Ovary (tissue), 9 donors: ENCODE results near the gene NGEF. TPM values are rescaled to one million over a fixed set of nuclear protein-coding genes. Genes with fewer than 3 reads are reported as not detected.

Experiments
- DNase-seq, 5 donors: peaks; one replicate each; pipeline ENCODE4 v3.0.0-alpha.2; 2019 to 2020
- H3K27ac ChIP-seq, 2 donors: fragments of 200-600 bp; one replicate each; pipeline versions ENCODE4 v1.5.1 to v1.8.0; 2019 to 2022
- H3K27me3 ChIP-seq: fragments of 200-600 bp; one replicate; pipeline ENCODE4 v1.8.0; 2022
- H3K36me3 ChIP-seq: fragments of 200-600 bp; sonication (generic); one replicate; pipeline ENCODE4 v1.5.1; 2019
- H3K4me1 ChIP-seq: one replicate; pipeline ENCODE4 v1.8.1; 2013; ENCODE audit warnings: mild to moderate bottlenecking, moderate library complexity; ENCODE audit not compliant: insufficient read depth
- H3K4me3 ChIP-seq: fragments of 200-600 bp; sonication (generic); one replicate; pipeline ENCODE4 v1.5.1; 2017
- H3K9me3 ChIP-seq, 2 donors: fragments of 200-600 bp in 1 of 2; sonication (generic) in 1 of 2; one replicate each; pipeline versions ENCODE4 v1.5.1 to v1.8.1; 2013 to 2019; ENCODE audit warnings: mild to moderate bottlenecking in 1 of 2, moderate library complexity in 1 of 2
- EP300 ChIP-seq: sonication (generic); formaldehyde crosslinking; IDR thresholded peaks from one replicate; pipeline ENCODE4 v1.6.1; 2017; ENCODE audit warnings: antibody characterized with exemption
- POLR2A ChIP-seq: fragments of 450-650 bp; IDR thresholded peaks from one replicate; pipeline ENCODE4 v1.6.1; 2017; ENCODE audit warnings: antibody characterized with exemption, mild to moderate bottlenecking, moderate library complexity
- WGBS, 3 donors: extraction: QIAGEN DNeasy Blood & Tissue Kit in 1 of 3; methylation state at CpG; one replicate each; pipeline versions ENCODE4 v1.1.5 to v1.1.7; 2013 to 2017; 5-methylcytosine and 5-hydroxymethylcytosine counted together
- intact Hi-C, 4 donors: fragments of 100-400 bp; cut with DNase I; formaldehyde crosslinking; loops; one replicate each; pipeline versions ENCODE4 v1.11.0 to v1.15.1; 2022 to 2023
- polyA plus RNA-seq, 2 donors: library from polyadenylated mRNA; stranded (reverse); fragments of 200-250 nt in 1 of 2; fragments of 350-450 nt in 1 of 2; fragmentation: Illumina TruSeq in 1 of 2; extraction: RNeasy Lipid Tissue Mini Kit (QIAGEN cat#74804) in 1 of 2; gene quantifications; one replicate each; pipeline ENCODE4 v1.2.3, GENCODE V29; 2013 to 2014
- total RNA-seq, 7 donors: library from RNA; depleted of rRNA in 2 of 7; stranded (reverse); fragments of >200 nt in 2 of 7; fragmentation: NEBNext Ultra II Directional in 3 of 7; extraction: Animal tissue kit (Norgen Biotek cat#: 25700) in 3 of 7; gene quantifications; one replicate each; pipeline versions ENCODE4 v1.1.0 to v1.2.4, GENCODE V29; 2016 to 2023
- TF ChIP-seq, protein P1 (sequence below), 3 donors: fragments of 450-650 bp in 2 of 3; fragments of 200-600 bp in 1 of 3; IDR thresholded peaks; one replicate each; pipeline versions ENCODE4 v1.5.1 to v1.8.0; 2016 to 2022; ENCODE audit warnings: antibody characterized with exemption in 3 of 3, mild to moderate bottlenecking in 1 of 3
- donor health status: DM: no; HTN: no; CAD: no; lungs with moderate emphysema.
- donor health status: DM: no; HTN: no; CAD: no.
- donor health status: Bipolar disorder and iron deficiency.
- donor health status: DM: yes; HTN: yes; CAD: no.
- donor health status: DM: no; HTN: no; CAD: no.
- donor health status: DM: yes; HTN: yes; CAD: no.

NGEF gene
- total and polyA plus RNA-seq, 9 donors: 0.18 to 3.1 (median 0.80) TPM

DNA sequence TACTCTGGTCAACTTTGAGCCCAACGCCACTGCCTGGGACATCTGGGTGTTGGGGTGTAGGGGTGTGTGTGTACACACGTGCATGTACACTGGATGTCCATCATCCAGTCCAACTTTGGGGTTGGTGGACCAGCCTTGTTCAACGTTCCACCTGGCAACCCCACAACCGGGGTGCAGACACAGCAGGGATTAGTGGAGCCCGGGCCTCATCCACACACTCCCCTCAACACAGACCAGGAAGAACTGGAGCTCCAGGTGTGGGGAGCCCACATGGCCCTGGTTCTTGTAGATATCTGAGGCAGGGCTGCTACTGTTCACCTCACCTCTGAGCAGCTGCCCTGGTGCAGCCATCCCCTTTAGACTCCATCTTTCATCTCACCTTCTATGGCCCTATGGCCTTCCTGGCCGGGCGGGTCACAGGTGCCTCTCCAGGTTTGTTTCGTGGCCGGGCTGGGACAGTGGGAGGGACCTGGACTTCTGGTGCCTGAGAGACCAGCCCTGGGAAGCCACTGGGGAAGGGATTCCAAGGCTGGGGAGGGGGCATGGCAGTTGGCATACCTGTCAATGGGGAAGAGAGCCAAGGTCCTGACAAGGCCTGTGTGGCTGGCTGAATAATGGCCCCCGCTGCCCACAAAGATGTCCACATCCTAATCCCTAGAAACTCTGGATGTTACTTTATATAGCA is 26.9 kb upstream of the NGEF start:
- Histone ChIP-seq H3K9me3 (no peaks in the 10 kb centered on the region), H3K4me3 (no peak overlapping the region), H3K4me1 (no peaks in the 10 kb centered on the region), H3K27me3 (no peaks in the 10 kb centered on the region), H3K27ac (no peak overlapping the region), H3K36me3 (no peaks in the 10 kb centered on the region)
- DNase-seq: no peak
- TF ChIP-seq POLR2A (no peak), EP300 (no peak)
- TF ChIP-seq, protein P1, sequence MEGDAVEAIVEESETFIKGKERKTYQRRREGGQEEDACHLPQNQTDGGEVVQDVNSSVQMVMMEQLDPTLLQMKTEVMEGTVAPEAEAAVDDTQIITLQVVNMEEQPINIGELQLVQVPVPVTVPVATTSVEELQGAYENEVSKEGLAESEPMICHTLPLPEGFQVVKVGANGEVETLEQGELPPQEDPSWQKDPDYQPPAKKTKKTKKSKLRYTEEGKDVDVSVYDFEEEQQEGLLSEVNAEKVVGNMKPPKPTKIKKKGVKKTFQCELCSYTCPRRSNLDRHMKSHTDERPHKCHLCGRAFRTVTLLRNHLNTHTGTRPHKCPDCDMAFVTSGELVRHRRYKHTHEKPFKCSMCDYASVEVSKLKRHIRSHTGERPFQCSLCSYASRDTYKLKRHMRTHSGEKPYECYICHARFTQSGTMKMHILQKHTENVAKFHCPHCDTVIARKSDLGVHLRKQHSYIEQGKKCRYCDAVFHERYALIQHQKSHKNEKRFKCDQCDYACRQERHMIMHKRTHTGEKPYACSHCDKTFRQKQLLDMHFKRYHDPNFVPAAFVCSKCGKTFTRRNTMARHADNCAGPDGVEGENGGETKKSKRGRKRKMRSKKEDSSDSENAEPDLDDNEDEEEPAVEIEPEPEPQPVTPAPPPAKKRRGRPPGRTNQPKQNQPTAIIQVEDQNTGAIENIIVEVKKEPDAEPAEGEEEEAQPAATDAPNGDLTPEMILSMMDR (IDR thresholded peaks at IDR 0.05): no peak
- 89 to 96% (median 92%) methylated on average over 10 of the region's 10 CpGs for WGBS, 3 donors
- intact Hi-C loops: no loop called here

DNA sequence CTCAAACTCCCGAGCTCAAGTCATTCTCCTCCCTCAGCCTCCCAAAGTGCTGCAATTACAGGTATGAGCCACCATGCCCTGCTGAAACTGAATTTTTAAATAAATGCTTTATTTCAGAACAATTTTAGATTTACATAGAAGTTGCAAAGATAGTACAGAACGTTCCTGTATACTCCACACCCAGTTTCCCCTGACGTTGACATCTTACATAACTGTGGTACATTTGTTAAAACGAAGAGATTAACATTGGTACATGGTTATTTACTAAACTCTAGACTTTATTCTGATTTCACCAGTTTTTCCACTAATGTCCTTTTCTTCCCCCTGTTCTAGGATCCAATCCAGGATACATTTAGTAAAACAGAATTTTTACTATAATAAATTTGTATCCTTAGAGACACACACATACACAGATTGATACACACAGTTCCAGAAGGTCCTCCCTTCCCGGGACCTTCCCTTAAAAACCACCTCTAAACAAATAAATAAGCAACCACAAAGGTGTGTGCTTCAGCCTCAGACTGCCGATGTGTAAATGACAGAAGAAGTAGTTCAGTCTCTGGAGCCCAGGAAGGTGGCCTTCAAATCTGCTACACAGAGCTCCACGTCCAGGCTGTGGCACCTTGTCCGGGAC is 26.3 kb upstream of the NGEF start:
- Histone ChIP-seq H3K27me3 (no peaks in the 10 kb centered on the region), H3K36me3 (no peaks in the 10 kb centered on the region), H3K27ac (no peak overlapping the region), H3K9me3 (no peaks in the 10 kb centered on the region), H3K4me3 (no peak overlapping the region), H3K4me1 (no peaks in the 10 kb centered on the region)
- intact Hi-C loops: no loop called here
- no peak for TF ChIP-seq EP300
- no peak for TF ChIP-seq POLR2A
- TF ChIP-seq, protein P1 (IDR thresholded peaks at IDR 0.05): no peak
- WGBS, 3 donors: 60 to 66% (median 60%) methylated on average over 8 of the region's 8 CpGs
- DNase-seq: no peak

DNA sequence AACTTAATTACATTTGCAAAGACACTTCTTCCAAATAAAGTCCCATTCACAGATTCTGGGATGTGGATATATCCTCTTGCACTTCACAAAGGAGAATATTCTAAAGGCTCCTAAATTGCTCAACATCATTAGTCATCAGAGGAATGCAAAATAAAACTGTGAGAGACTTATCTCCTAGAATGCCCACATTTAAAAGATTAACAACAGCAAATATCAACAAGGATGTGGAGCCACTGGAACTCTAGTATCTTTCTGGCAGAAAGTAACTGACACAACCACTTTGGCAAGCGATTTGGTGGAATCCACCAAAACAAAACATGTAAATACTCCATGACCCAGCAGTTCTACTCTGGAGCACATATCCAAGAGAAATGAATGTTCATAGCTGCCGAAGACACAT is 24.0 kb upstream of the NGEF start:
- H3K27me3 ChIP-seq: no peaks in the 10 kb centered on the region
- intact Hi-C loops: no loop called here
- WGBS, 3 donors: 13 to 50% (median 15%) methylated on average over 2 of the region's 2 CpGs
- DNase-seq: no peak
- H3K27ac ChIP-seq: no peak overlapping the region
- H3K4me3 ChIP-seq: no peak overlapping the region
- no peak for TF ChIP-seq EP300
- TF ChIP-seq, protein P1 (IDR thresholded peaks at IDR 0.05): no peak
- TF ChIP-seq POLR2A: no peak
- H3K9me3 ChIP-seq: no peaks in the 10 kb centered on the region
- H3K36me3 ChIP-seq: no peaks in the 10 kb centered on the region
- no peaks in the 10 kb centered on the region for H3K4me1 ChIP-seq

DNA sequence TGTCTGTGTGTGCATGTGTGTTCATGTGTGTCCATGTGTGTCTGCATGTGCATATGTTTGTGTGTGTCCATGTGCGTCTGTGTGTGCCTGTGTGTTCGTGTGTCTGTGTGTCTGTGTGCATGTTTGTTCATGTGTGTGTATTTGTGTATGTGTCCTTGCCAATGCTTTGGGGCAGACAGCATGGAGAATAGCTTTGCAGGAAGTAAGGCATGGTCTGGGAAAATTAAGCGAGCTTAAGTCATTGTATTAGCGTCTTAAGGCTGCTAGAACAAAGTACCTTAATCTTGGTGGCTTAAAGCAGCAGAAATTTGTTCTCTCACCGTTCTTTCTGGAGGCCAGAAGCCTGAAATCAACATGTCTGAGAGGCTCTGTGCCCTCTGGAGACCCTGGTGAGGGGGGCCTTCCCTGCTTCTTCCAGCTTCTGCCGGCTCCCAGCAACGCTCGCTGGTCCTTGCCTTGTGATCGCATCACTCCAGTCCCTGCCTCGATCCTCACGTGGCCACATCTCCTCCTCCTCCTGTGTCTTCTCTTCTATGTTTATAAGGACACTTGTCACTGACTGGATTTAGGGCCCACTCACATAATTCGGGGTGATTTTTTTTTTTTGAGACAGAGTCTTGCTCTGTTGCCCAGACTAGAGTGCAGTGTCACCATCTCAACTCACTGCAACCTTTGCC is 23.2 kb upstream of the NGEF start:
- intact Hi-C loops: no loop called here
- 88 to 91% (median 90%) methylated on average over 12 of the region's 12 CpGs for WGBS, 3 donors

More for the DNA sequence above, 23.2 kb upstream of the NGEF start:
- Histone ChIP-seq H3K9me3 (no peaks in the 10 kb centered on the region), H3K27me3 (no peaks in the 10 kb centered on the region), H3K36me3 (no peaks in the 10 kb centered on the region), H3K27ac (no peak overlapping the region), H3K4me3 (no peak overlapping the region), H3K4me1 (no peaks in the 10 kb centered on the region)
- TF ChIP-seq POLR2A: no peak
- TF ChIP-seq, protein P1 (IDR thresholded peaks at IDR 0.05): no peak
- no peak for TF ChIP-seq EP300
- DNase-seq: no peak
